ENCODE results near the gene MBTPS1.

DNA sequence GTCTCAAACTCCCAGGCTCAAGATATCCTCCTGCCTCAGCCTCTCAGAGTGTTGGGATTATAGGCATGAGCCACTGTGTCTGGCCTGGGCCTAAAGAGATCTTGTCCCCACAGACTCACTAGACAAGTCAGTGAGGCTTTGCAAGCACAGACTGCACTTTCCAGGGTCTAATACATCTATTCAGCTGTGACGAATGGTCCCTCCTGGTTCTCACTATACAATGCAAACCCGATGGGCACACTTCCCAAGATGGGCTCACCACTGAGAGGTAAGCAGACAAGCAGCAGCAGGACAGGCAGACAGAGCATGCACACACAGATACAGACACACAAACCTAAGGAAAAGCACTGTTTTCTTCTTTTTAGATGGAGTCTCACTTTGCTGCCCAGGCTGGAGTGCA, 8.8 kb downstream of the MBTPS1 start:
- TF ChIP-seq, protein P1, sequence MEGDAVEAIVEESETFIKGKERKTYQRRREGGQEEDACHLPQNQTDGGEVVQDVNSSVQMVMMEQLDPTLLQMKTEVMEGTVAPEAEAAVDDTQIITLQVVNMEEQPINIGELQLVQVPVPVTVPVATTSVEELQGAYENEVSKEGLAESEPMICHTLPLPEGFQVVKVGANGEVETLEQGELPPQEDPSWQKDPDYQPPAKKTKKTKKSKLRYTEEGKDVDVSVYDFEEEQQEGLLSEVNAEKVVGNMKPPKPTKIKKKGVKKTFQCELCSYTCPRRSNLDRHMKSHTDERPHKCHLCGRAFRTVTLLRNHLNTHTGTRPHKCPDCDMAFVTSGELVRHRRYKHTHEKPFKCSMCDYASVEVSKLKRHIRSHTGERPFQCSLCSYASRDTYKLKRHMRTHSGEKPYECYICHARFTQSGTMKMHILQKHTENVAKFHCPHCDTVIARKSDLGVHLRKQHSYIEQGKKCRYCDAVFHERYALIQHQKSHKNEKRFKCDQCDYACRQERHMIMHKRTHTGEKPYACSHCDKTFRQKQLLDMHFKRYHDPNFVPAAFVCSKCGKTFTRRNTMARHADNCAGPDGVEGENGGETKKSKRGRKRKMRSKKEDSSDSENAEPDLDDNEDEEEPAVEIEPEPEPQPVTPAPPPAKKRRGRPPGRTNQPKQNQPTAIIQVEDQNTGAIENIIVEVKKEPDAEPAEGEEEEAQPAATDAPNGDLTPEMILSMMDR (IDR thresholded peaks at IDR 0.05), result no peak
- no peak for TF ChIP-seq POLR2A (IDR thresholded peaks at IDR 0.05)

Data from thyroid gland (tissue), 4 donors.